Activated T-cell treated with anti-CD3 and anti-CD28 coated beads for 48 hours (primary cell): ENCODE measurements around the gene C4A.
"Not testable (repeated sequence)": the region's sequence is repeated elsewhere in the genome, so short reads cannot be mapped to it uniquely, and the experiment has no call there.

Source experiments
- DNase-seq: peaks from one replicate; pipeline ENCODE4 v3.0.0-alpha.2; 2020; ENCODE audit warnings: low read depth

Gene C4A

DNA sequence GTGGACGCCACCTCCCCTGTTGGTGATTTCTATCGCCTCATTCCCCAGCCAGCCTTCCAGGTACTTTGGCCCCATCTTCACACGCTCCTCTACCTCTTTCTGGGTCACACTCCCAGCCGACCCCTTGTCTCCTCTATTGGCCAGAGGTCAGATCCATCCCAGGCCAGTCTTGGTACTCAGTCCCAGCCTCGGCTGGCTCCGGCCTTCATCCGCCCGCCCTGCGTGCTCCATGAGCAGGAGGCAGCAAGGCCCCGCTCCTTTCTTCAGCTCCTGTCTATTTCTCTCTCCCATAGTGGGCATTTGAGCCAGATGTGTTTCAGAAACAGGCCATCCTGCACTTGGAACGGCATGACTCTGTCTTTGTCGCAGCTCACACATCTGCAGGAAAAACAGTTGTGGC, 20.2 kb upstream of the C4A start:
- DNase-seq: no peak

- DNase-seq: no peak
These were observed 17.9 kb upstream of the C4A start for GRCh38 chr6:31963921-31964320.

DNA sequence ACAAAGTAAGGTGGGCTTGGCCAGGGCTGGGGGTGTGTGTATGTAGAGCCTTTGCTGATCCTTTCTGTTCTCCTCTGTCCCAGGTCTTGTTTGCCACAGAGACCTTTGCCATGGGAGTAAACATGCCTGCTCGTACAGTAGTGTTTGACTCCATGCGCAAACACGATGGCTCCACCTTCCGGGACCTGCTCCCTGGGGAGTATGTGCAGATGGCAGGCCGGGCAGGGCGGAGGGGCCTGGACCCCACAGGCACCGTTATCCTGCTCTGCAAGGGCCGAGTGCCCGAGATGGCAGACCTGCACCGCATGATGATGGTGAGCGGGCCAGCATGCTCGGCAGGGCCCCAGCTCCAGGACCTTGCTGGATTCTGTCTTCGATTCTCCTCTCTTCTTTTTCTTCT, 16.2 kb upstream of the C4A start:
- no peak for DNase-seq

DNA sequence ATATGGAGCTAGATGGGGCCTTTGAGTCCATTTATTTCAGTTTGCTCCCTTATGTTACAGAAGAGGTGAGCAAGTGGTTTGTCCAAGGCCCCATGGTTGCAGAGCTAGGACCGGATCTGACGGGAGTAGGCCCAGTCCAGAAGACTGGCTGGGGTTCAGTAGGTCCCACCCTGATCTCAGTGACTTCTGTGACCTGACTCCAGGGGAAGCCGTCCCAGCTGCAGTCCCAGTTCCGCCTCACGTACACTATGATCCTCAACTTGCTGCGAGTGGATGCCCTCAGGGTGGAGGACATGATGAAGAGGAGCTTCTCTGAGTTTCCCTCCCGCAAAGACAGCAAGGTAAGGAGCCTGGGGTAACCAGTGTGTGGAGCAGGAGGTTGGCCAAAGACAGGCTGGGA, 15.4 kb upstream of the C4A start:
- no peak for DNase-seq

DNA sequence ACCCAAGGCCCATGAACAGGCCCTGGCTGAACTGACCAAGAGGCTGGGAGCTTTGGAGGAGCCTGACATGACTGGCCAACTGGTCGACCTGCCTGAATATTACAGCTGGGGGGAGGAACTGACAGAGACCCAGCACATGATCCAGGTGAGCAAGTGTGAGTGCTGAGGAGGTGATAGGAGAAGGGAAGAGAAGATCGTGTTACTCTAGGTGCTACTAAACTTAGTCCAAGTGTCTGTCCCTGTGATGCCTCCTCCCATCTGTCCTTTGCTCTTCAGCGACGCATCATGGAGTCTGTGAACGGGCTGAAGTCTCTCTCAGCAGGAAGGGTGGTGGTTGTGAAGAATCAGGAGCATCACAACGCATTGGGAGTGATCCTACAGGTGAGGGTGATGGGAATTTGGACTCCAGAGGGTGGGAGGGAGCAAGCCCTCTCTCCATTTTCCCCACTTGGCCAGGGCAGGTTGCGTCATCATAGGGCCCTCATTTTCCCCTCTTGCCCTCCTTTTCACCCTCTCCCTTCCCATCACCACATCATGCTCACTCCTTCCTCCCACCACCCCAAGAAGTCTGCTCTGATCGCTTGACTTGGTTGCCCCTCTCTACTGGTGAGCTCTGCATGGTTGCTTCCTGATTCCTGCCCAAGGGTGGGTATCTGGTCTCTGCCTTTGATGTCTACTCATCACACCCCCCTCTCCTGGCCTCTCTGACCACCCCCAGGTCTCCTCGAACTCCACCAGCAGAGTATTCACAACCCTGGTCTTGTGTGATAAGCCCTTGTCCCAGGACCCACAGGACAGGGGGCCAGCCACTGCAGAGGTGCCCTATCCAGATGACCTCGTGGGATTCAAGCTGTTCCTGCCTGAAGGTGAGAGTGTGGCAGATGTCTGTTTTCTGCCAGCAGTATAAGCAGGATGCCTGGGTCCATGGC, 14.6 kb upstream of the C4A start:
- no peak for DNase-seq

DNA sequence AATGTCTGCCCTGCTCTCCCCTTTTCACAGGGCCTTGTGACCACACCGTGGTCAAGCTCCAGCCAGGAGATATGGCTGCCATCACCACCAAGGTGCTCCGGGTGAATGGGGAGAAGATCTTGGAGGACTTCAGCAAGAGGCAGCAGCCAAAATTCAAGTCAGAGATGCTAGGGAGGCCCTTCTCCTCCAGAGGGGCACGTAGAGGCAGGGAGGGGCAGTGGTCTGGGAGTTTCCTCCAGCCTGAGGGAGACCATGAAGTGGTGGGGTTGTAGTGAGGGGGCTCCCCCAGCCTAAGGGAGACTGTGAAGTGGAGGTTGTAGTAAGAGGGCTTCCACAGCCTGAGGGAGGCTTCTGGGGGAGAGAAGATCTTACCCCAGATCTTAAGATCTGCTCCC, 13.9 kb upstream of the C4A start:
- DNase-seq: no peak

DNA sequence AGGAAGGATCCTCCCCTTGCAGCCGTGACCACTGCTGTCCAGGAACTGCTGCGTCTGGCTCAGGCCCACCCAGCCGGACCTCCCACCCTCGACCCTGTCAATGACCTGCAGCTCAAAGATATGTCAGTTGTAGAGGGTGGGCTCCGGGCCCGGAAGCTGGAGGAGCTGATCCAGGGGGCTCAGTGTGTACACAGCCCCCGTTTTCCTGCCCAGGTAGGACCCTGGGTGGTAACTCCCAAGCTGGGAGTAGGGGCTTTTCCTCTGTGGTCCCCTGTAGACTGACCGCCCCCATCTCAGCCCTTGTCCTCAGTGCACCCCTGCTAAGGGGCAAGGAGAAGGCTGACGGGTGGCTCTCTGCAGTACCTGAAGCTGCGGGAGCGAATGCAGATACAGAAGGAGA, 13.5 kb upstream of the C4A start:
- no peak for DNase-seq

- DNase-seq: no peak
These were observed 12.8 kb upstream of the C4A start for GRCh38 chr6:31968791-31969711.

- no peak for DNase-seq
These were observed 11.9 kb upstream of the C4A start for GRCh38 chr6:31969712-31970603.

GRCh38 chr6:31970604-31971271, 11.1 kb upstream of the C4A start:
- no peak for DNase-seq

- DNase-seq: no peak
These were observed 10.4 kb upstream of the C4A start for GRCh38 chr6:31971279-31971992.

DNA sequence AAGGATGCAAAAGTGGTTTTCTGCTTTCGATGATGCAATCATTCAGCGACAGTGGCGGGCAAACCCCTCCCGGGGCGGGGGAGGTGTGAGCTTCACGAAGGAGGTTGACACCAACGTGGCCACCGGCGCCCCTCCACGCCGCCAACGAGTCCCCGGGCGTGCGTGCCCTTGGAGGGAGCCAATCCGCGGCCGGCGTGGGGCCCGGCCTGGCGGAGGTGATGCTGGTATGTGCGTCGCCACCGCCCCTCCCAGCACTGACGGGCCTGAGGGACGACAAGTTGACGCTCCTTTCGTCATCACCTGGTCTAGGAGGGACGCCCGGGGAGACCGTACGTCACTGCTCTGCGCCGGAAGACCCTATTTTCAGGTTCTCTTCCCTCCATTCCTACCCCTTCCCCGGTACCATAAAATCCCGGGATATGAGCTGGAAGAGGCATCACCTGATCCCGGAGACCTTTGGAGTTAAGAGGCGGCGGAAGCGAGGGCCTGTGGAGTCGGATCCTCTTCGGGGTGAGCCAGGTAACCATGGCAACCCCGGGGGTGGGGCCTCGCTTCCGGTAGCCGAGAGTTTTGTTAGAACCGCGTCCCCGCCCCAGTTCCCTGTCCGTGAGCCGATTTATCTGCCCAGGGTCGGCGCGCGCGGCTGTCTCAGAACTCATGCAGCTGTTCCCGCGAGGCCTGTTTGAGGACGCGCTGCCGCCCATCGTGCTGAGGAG, 9.7 kb upstream of the C4A start, which contains the start of gene DXO:
Gene DXO, minus strand, starts transcription at position 146 of the 716 bp plus-strand sequence. CDS start 463 bp downstream, outside the sequence.
- DNase-seq: peak; percentile 98

DNA sequence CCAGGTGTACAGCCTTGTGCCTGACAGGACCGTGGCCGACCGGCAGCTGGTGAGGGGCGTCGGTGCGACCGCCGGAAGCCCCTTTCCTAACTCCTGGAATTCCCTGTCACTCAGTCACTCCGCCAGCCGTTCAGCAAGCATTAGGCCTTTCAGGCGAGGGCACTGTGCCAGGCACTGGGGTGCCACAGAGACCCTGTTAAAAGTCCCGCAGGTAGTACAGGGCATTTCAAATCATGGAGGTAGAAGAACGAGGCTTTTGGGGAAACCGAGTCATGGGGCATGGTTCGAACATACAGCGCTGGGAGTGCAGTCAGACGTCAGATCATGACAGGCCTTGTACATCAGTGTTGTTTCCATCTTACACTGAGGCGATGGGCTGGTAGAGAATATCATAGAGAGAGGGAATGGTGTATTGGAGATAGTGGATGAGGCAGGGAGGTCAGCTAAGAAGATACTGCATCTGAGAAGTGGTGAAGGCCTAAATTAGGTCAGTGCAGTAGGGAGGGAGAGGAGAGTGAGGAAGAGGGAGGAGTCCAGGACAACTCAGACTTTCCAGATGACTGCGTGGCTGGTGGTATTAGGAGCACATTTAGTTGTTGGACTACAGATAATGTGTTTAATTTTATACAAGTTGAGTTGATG, 9.0 kb upstream of the C4A start:
- no peak for DNase-seq

GRCh38 chr6:31976065-31976464, 5.8 kb upstream of the C4A start:
- DNase-seq: not testable (repeated sequence)

- no peak for DNase-seq
These were observed 3.9 kb upstream of the C4A start for GRCh38 chr6:31977816-31978431.

GRCh38 chr6:31978831-31979230, 3.0 kb upstream of the C4A start:
- no peak for DNase-seq

GRCh38 chr6:31979238-31979898, 2.5 kb upstream of the C4A start:
- no peak for DNase-seq

- not testable (repeated sequence) for DNase-seq
These were observed 1.5 kb upstream of the C4A start for GRCh38 chr6:31980195-31980876.
